ENCODE results near the gene HMOX2.

DNA sequence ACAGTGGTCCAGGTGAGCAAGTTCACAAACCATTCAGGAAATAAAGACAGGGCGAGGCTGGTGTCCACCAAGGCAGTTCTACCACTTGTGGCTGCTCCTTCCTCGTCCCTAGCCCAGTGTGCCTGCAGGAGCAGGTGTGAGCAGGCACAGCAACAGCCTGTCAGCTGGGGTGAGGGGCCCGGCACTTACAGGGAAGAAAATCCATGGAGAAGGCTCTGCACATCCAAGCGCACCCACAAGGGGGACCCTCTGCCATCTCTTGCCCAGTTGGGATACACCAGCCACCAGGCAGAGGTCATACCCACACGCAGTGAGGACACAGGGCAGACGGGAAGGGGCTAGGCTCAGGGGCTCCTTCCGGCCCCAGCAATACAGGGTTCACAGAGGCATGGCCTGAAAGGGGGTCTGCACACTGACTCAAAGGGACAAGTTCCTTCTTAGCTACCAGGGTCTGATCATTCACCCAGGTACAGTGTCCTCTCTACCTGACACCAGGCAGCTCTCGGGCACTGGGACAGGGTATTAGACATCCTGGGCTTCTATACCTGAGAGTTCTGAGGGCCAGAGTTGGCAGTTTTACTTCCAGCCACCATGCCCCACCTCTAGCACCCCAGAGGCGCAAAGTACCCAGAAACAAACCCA is 35.4 kb downstream of the HMOX2 start:
- TF ChIP-seq EZH2 (IDR thresholded peaks at IDR 0.05; ENCODE audit: insufficient read depth, poor library complexity, severe bottlenecking), result no peak
- TF ChIP-seq EZH2phosphoT487 (IDR thresholded peaks at IDR 0.05; ENCODE audit: insufficient read depth, low read depth), result no peak
